K562 (cell line): ENCODE results near the gene FBXO17. TPM values are rescaled to one million over a fixed set of nuclear protein-coding genes. Genes with fewer than 3 reads are reported as not detected.

ENCODE experiments used
- AFF1 ChIP-seq, 2 experiments: fragments of 450-650 bp; IDR thresholded peaks; 2 replicates each; pipeline ENCODE4 v1.6.1; 2018; ENCODE audit warnings: mild to moderate bottlenecking in 2 of 2, low read depth in 1 of 2; ENCODE audit not compliant: partially characterized antibody in 2 of 2
- CC2D1A ChIP-seq: fragments of 450-650 bp; IDR thresholded peaks from 2 replicates; pipeline ENCODE4 v1.6.1; 2017; ENCODE audit warnings: mild to moderate bottlenecking
- DIDO1 ChIP-seq: fragments of 450-650 bp; IDR thresholded peaks from 2 replicates; pipeline ENCODE4 v1.6.1; 2016; ENCODE audit warnings: low read depth, missing biosample characterization, missing genetic modification characterization
- EWSR1 ChIP-seq: fragments of 450-650 bp; IDR thresholded peaks from 2 replicates; pipeline ENCODE4 v1.6.1; 2018; ENCODE audit warnings: borderline replicate concordance, mild to moderate bottlenecking, low read depth, moderate library complexity; ENCODE audit not compliant: partially characterized antibody
- FOXA1 ChIP-seq: fragments of 450-650 bp; IDR thresholded peaks from 2 replicates; pipeline ENCODE4 v1.6.1; 2016; ENCODE audit warnings: mild to moderate bottlenecking, borderline replicate concordance
- FOXM1 ChIP-seq, 2 experiments: fragments of 450-650 bp in 1 of 2; sonication (generic) in 1 of 2; formaldehyde crosslinking in 1 of 2; IDR thresholded peaks; 2 replicates each; pipeline versions ENCODE4 v1.6.1 to v1.9.0; 2017 to 2022; ENCODE audit warnings: low read depth in 2 of 2, mild to moderate bottlenecking in 2 of 2, missing genetic modification reagents in 1 of 2, moderate library complexity in 1 of 2
- GTF3C2 ChIP-seq: IDR thresholded peaks from 3 replicates; pipeline ENCODE4 v1.6.1; 2011; ENCODE audit warnings: borderline replicate concordance, mild to moderate bottlenecking, moderate library complexity; ENCODE audit not compliant: insufficient read length; ENCODE audit errors: extremely low read depth
- HIVEP1 ChIP-seq: fragments of 250-450 bp; sonication (Bioruptor Pico); IDR thresholded peaks from 2 replicates; pipeline ENCODE4 v1.4.0; 2020; ENCODE audit warnings: mild to moderate bottlenecking
- HOXB6 ChIP-seq: fragments of 250-450 bp; sonication (Bioruptor Pico); IDR thresholded peaks from 2 replicates; pipeline ENCODE4 v1.5.1; 2022; ENCODE audit warnings: mild to moderate bottlenecking, borderline replicate concordance
- KDM2B ChIP-seq: fragments of 250-450 bp; sonication (Bioruptor Pico); IDR thresholded peaks from 2 replicates; pipeline ENCODE4 v1.8.0; 2021; ENCODE audit warnings: mild to moderate bottlenecking, moderate library complexity
- KDM5B ChIP-seq: fragments of 200-600 bp; sonication (generic); IDR thresholded peaks from 2 replicates; pipeline ENCODE4 v1.6.1; 2012; ENCODE audit warnings: low read depth, mild to moderate bottlenecking, moderate library complexity, low read length, control low read depth, inconsistent platforms; ENCODE audit not compliant: insufficient replicate concordance
- LEF1 ChIP-seq: fragments of 450-650 bp; IDR thresholded peaks from 2 replicates; pipeline ENCODE4 v1.6.1; 2016; ENCODE audit warnings: mild to moderate bottlenecking
- PHF20 ChIP-seq: fragments of 450-650 bp; IDR thresholded peaks from 2 replicates; pipeline ENCODE4 v1.6.1; 2018; ENCODE audit not compliant: partially characterized antibody
- RUNX1 ChIP-seq: sonication (generic); IDR thresholded peaks from 2 replicates; pipeline ENCODE4 v1.6.1; 2016; ENCODE audit warnings: antibody characterized with exemption, low read depth
- WHSC1 ChIP-seq: IDR thresholded peaks from one replicate; pipeline ENCODE4 v1.6.1; 2012; ENCODE audit warnings: low read length, control low read depth, inconsistent platforms
- ZBTB26 ChIP-seq: fragments of 450-650 bp; formaldehyde crosslinking; IDR thresholded peaks from 2 replicates; pipeline ENCODE4 v1.4.0; 2022; ENCODE audit warnings: missing genetic modification characterization
- ZNF232 ChIP-seq: sonication (generic); formaldehyde crosslinking; IDR thresholded peaks from 2 replicates; pipeline ENCODE4 v1.8.0; 2022; ENCODE audit warnings: mild to moderate bottlenecking, missing genetic modification reagents
- ZNF253 ChIP-seq: fragments of 250-450 bp; sonication (Bioruptor Pico); conservative IDR thresholded peaks from 2 replicates; pipeline ENCODE4 v1.6.1; 2021; ENCODE audit warnings: mild to moderate bottlenecking
- ZNF695 ChIP-seq: fragments of 450-650 bp; formaldehyde crosslinking; IDR thresholded peaks from 2 replicates; pipeline ENCODE4 v1.4.0; 2020; ENCODE audit warnings: mild to moderate bottlenecking, moderate library complexity
- ZNF778 ChIP-seq: fragments of 450-650 bp; formaldehyde crosslinking; IDR thresholded peaks from 2 replicates; pipeline ENCODE4 v1.4.0; 2020; ENCODE audit warnings: mild to moderate bottlenecking, moderate library complexity
- polyA plus RNA-seq, 8 experiments: library from polyadenylated mRNA; depleted of rRNA in 4 of 8; stranded (reverse) in 5 of 8; unstranded in 3 of 8; fragments of >200 nt; fragmentation: Nextera tagmentation in 2 of 8; fragmentation: Illumina TruSeq in 1 of 8; extraction: Ambion mirVana in 2 of 8; extraction: Trizol in 1 of 8; gene quantifications; 2 replicates each; pipeline versions ENCODE4 v1.2.1 to v1.2.3, GENCODE V29; 2011 to 2014; ENCODE audit warnings: inconsistent platforms in 1 of 8, missing spikeins in 1 of 8
- total RNA-seq, 7 experiments: library from RNA; depleted of rRNA in 6 of 7; stranded (reverse); fragments of >200 nt in 6 of 7; fragmentation: Illumina TruSeq in 2 of 7; extraction: Trizol in 2 of 7; gene quantifications; 2 replicates each; pipeline versions ENCODE4 v1.2.1 to v1.2.3, GENCODE V29; 2011 to 2021; ENCODE audit warnings: low replicate concordance in 1 of 7

The FBXO17 gene
- total and polyA plus RNA-seq, 9 of the 15 experiments (the other 6 are each of a cell fraction or from before 2014, with no cell fraction given) = 4.1 to 27.1 (median 19.0) TPM

- TF ChIP-seq GTF3C2 (no peak), RUNX1 (no peak), KDM2B (CRISPR knock-in tag) (0 out of 2 replicates have a peak, but pooled peaks have one; percentile 21), ZNF232 (CRISPR knock-in tag) (no peak), FOXM1 (IDR thresholded peaks at IDR 0.05; ENCODE audit: low read depth) (no peak), FOXM1 (CRISPR knock-in tag; IDR thresholded peaks at IDR 0.05; ENCODE audit: low read depth) (no peak), EWSR1 (no peak), CC2D1A (0 out of 2 replicates have a peak, but pooled peaks have one; percentile 51), LEF1 (no peak), HOXB6 (CRISPR knock-in tag) (no peak), AFF1 (IDR thresholded peaks at IDR 0.05; ENCODE audit: low read depth in 1 of 2, partially characterized antibody in 2 of 2) (no peak), FOXA1 (no peak), ZNF695 (CRISPR knock-in tag) (no peak), HIVEP1 (CRISPR knock-in tag) (no peak), ZBTB26 (CRISPR knock-in tag) (no peak), PHF20 (peak; percentile 94), ZNF778 (CRISPR knock-in tag) (no peak), ZNF253 (CRISPR knock-in tag) (no peak), WHSC1 (no peak), DIDO1 (tag) (peak; percentile 43; the same call in 1 of the 2 replicates), KDM5B (peak; percentile 71)
Measured at GRCh38 chr19:38929929-38930775, 45.4 kb downstream of the FBXO17 start, which contains the start of gene SARS2 (continued).
